Gastroesophageal sphincter (tissue), 4 donors: Measurements from ENCODE around the gene HLA-E. TPM values are rescaled to one million over a fixed set of nuclear protein-coding genes. Genes with fewer than 3 reads are reported as not detected.
"Not testable (repeated sequence)": the region's sequence is repeated elsewhere in the genome, so short reads cannot be mapped to it uniquely, and the experiment has no call there.

Source experiments
- ATAC-seq: fragments of 150-250 bp; one replicate; pipeline ENCODE4 v1.9.1; 2016; ENCODE audit warnings: mild to moderate bottlenecking, moderate library complexity
- H3K27ac ChIP-seq, 4 donors: fragments of 200-600 bp; sonication (generic) in 3 of 4; 1 replicate in 3 of 4; 2 replicates in 1 of 4; pipeline ENCODE4 v1.5.1; 2016 to 2019
- H3K27me3 ChIP-seq: fragments of 200-600 bp; sonication (generic); one replicate; pipeline ENCODE4 v1.5.1; 2019
- H3K36me3 ChIP-seq, 2 donors: fragments of 200-600 bp; sonication (generic); one replicate each; pipeline ENCODE4 v1.5.1; 2019; ENCODE audit warnings: control low read depth in 1 of 2
- H3K4me1 ChIP-seq, 3 donors: fragments of 200-600 bp; sonication (generic); 1 replicate in 2 of 3; 2 replicates in 1 of 3; pipeline ENCODE4 v1.5.1; 2016 to 2019; ENCODE audit warnings: control low read depth in 2 of 3
- H3K4me3 ChIP-seq, 2 donors: fragments of 200-600 bp; sonication (generic); one replicate each; pipeline ENCODE4 v1.5.1; 2019; ENCODE audit warnings: mild to moderate bottlenecking in 1 of 2, moderate library complexity in 1 of 2
- H3K9me3 ChIP-seq, 3 donors: fragments of 200-600 bp; sonication (generic); one replicate each; pipeline ENCODE4 v1.5.1; 2017 to 2019; ENCODE audit warnings: control low read depth in 2 of 3
- EP300 ChIP-seq: sonication (generic); formaldehyde crosslinking; IDR thresholded peaks from one replicate; pipeline ENCODE4 v1.6.1; 2017; ENCODE audit warnings: antibody characterized with exemption, mild to moderate bottlenecking
- POLR2A ChIP-seq, 2 donors: fragments of 450-650 bp; IDR thresholded peaks; one replicate each; pipeline ENCODE4 v1.6.1; 2017; ENCODE audit warnings: antibody characterized with exemption in 2 of 2, mild to moderate bottlenecking in 2 of 2, moderate library complexity in 1 of 2
- POLR2AphosphoS5 ChIP-seq: sonication (generic); formaldehyde crosslinking; IDR thresholded peaks from one replicate; pipeline ENCODE4 v1.6.1; 2017; ENCODE audit warnings: antibody characterized with exemption
- WGBS, 2 donors: methylation state at CpG; one replicate each; pipeline ENCODE4 v1.1.5; 2018; ENCODE audit warnings: low coverage in 1 of 2; 5-methylcytosine and 5-hydroxymethylcytosine counted together
- total RNA-seq, 4 donors: library from RNA; depleted of rRNA; stranded (reverse); fragments of >200 nt; gene quantifications; one replicate each; pipeline ENCODE4 v1.1.0, GENCODE V29; 2016
- TF ChIP-seq, protein P1 (sequence below), 4 experiments: fragments of 200-600 bp in 2 of 4; fragments of 450-650 bp in 2 of 4; sonication (generic) in 1 of 4; IDR thresholded peaks; one replicate each; pipeline ENCODE4 v1.5.1; 2017 to 2019; ENCODE audit warnings: antibody characterized with exemption in 4 of 4, mild to moderate bottlenecking in 2 of 4, moderate library complexity in 2 of 4

Gene HLA-E
- total RNA-seq, 4 donors from 2014 or later, result 259 to 607 (median 482) TPM

DNA sequence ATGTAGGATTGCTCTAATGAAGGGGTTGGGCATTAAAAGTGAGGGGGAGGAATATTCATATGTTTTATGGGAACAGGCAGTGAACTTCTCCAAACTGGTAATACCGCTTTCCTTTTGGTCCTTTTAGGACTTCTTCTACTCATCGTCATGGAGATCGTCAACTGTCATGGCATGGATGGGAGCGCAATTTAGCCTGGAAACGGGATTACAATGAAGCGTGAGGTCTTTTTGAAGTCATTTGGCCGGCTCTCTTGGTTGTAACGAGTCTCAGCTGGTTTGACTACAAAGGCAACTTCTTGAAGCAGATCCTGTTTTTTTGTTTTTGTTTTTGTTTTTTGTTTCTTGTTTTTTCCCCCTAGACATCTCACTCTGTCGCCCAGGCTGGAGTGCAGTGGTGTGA is 1.4 kb upstream of the HLA-E start:
- peaks cover 0 to 36% (median 18%) of the 10 kb centered on the region in 3 donors for H3K4me1 ChIP-seq
- TF ChIP-seq POLR2A (IDR thresholded peaks at IDR 0.05) (no peak), POLR2AphosphoS5 (no peak), EP300 (no peak)
- TF ChIP-seq, protein P1, sequence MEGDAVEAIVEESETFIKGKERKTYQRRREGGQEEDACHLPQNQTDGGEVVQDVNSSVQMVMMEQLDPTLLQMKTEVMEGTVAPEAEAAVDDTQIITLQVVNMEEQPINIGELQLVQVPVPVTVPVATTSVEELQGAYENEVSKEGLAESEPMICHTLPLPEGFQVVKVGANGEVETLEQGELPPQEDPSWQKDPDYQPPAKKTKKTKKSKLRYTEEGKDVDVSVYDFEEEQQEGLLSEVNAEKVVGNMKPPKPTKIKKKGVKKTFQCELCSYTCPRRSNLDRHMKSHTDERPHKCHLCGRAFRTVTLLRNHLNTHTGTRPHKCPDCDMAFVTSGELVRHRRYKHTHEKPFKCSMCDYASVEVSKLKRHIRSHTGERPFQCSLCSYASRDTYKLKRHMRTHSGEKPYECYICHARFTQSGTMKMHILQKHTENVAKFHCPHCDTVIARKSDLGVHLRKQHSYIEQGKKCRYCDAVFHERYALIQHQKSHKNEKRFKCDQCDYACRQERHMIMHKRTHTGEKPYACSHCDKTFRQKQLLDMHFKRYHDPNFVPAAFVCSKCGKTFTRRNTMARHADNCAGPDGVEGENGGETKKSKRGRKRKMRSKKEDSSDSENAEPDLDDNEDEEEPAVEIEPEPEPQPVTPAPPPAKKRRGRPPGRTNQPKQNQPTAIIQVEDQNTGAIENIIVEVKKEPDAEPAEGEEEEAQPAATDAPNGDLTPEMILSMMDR (IDR thresholded peaks at IDR 0.05), result no peak
- H3K9me3 ChIP-seq, result no peaks in the 10 kb centered on the region
- no peak overlapping the region for H3K4me3 ChIP-seq
- H3K36me3 ChIP-seq, result peaks cover 0 to 29% of the 10 kb centered on the region in 2 donors
- no peak overlapping the region for H3K27ac ChIP-seq
- 49 to 61% methylated on average over 5 to 9 of the region's 9 CpGs for WGBS, 2 donors
- ATAC-seq, result no peak
- H3K27me3 ChIP-seq, result peaks cover 10% of the 10 kb centered on the region

DNA sequence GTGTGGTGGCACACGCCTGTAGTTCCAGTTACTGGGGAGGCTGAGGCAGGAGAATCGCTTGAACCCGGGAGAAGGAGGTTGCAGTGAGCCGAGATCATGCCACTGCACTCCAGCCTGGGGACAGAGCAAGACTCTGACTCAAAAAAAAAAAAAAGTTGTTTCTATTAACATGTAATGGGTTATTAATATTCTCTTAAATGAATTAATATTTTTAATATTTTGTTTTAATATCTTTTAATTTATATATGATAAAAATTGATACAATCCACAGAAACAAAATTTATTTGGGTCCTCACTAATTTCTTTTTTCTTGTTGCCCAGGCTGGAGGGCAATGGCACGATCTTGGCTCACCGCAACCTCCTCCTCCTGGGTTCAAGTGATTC is 620 bp upstream of the HLA-E start:
- 86 to 100% methylated on average over 3 to 6 of the region's 6 CpGs for WGBS, 2 donors
- Histone ChIP-seq H3K4me3 (peak overlapping the region in 1 of 2 donors; percentile 80), H3K4me1 (peaks cover 0 to 39% (median 18%) of the 10 kb centered on the region in 3 donors), H3K36me3 (peaks cover 0 to 37% of the 10 kb centered on the region in 2 donors), H3K27ac (peak overlapping the region in 3 of 4 donors; percentile 97 to 99 (median 97))
- H3K27me3 ChIP-seq, ATAC-seq, H3K9me3 ChIP-seq: not testable (repeated sequence)

DNA sequence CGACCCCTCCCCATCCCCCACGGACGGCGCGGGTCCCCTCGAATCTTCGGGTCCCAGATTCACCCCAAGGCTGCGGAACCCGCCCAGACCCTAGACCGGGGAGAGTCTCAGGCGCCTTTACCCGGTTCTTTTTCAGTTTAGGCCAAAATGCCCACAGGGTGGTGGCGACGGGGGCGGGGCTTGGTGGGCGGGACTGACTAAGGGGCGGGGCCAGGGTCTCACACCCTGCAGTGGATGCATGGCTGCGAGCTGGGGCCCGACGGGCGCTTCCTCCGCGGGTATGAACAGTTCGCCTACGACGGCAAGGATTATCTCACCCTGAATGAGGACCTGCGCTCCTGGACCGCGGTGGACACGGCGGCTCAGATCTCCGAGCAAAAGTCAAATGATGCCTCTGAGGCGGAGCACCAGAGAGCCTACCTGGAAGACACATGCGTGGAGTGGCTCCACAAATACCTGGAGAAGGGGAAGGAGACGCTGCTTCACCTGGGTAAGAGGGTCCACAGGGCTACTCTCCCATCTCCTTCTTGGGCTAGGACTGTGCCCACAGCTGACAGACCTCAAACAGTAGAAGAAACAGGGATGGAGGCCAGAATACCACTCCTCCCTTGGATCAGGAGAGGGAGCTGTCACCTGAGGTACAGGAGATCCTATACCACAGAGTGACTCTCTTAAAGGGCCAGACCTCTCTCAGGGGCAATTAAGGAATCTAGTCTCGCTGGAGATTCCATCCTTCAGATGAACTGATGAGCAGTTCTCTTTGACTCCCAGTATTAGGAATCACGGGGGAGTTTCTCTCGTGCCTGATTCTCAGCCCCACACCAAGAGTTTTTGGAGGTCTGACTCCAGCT is 942 bp downstream of the HLA-E start:
- Histone ChIP-seq H3K36me3 (peaks cover 0 to 39% of the 10 kb centered on the region in 2 donors), H3K27ac (peak overlapping the region; percentile 97 to 99 (median 98)), H3K4me3 (peak overlapping the region; percentile 80 to 94), H3K4me1 (peaks cover 0 to 44% (median 18%) of the 10 kb centered on the region in 3 donors), H3K27me3 (no peaks in the 10 kb centered on the region), H3K9me3 (no peaks in the 10 kb centered on the region)
- peak; percentile 58 for ATAC-seq
- TF ChIP-seq POLR2A (IDR thresholded peaks at IDR 0.05) (no peak), EP300 (no peak), POLR2AphosphoS5 (no peak)
- TF ChIP-seq, protein P1 (IDR thresholded peaks at IDR 0.05), result no peak
- 66 to 79% methylated on average over 2 to 3 of the region's 38 CpGs for WGBS, 2 donors

DNA sequence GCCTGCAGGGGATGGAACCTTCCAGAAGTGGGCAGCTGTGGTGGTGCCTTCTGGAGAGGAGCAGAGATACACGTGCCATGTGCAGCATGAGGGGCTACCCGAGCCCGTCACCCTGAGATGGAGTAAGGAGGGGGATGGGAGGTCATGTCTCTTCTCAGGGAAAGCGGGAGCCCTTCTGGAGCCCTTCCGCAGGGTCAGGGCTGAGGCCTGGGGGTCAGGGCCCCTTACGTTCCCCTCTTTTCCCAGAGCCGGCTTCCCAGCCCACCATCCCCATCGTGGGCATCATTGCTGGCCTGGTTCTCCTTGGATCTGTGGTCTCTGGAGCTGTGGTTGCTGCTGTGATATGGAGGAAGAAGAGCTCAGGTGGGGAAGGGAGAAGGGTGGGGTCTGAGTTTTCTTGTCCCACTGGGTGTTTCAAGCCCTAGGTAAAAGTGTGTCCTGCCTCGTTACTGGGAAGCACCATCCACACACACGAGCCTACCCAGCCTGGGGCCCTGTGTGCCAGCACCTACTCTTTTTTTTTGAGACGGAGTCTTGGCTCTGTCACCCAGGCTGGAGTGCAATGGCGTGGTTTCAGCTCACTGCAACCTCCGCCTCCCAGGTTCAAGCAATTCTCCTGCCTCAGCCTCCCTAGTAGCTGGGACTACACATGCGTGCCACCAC is 2.1 kb downstream of the HLA-E start:
- Histone ChIP-seq H3K4me1 (peaks cover 0 to 44% (median 18%) of the 10 kb centered on the region in 3 donors), H3K4me3 (peak overlapping the region in 1 of 2 donors; percentile 80), H3K27ac (peak overlapping the region in 2 of 4 donors; percentile 97 to 99), H3K36me3 (peaks cover 0 to 39% of the 10 kb centered on the region in 2 donors)
- 65 to 82% methylated on average over 5 to 11 of the region's 14 CpGs for WGBS, 2 donors
- not testable (repeated sequence) for ATAC-seq, H3K27me3 ChIP-seq, H3K9me3 ChIP-seq

DNA sequence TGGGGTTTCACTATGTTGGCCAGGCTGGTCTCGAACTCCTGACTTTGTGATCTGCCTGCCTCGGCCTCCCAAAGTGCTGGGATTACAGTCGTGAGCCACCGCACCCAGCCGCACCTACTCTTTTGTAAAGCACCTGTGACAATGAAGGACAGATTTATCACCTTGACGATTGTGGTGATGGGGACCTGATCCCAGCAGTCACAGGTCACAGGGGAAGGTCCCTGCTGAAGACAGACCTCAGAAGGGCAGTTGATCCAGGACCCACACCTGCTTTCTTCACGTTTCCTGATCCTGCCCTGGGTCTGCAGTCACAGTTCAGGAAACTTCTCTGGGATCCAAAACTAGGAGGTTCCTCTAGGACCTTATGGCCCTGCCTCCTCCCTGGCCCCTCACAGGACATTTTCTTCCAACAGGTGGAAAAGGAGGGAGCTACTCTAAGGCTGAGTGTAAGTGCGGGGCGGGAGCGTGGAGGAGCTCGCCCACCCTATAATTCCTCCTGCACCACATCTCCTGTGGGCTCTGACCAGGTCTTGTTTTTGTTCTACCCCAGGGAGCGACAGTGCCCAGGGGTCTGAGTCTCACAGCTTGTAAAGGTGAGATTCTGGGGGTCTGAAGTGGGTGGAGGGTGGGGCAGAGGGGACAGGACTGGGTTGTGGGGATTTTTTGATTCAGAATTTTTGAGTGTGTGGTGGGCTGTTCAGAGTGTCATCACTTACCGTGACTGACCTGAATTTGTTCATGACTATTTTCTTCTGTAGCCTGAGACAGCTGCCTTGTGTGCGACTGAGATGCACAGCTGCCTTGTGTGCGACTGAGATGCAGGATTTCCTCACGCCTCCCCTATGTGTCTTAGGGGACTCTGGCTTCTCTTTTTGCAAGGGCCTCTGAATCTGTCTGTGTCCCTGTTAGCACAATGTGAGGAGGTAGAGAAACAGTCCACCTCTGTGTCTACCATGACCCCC is 3.0 kb downstream of the HLA-E start:
- no peaks in the 10 kb centered on the region for H3K27me3 ChIP-seq
- no peaks in the 10 kb centered on the region for H3K9me3 ChIP-seq
- TF ChIP-seq, protein P1 (IDR thresholded peaks at IDR 0.05), result no peak
- no peak for TF ChIP-seq POLR2A (IDR thresholded peaks at IDR 0.05)
- no peak for TF ChIP-seq POLR2AphosphoS5
- no peak for TF ChIP-seq EP300
- peak overlapping the region in 1 of 4 donors; percentile 99 for H3K27ac ChIP-seq
- peaks cover 0 to 44% (median 18%) of the 10 kb centered on the region in 3 donors for H3K4me1 ChIP-seq
- peaks cover 0 to 39% of the 10 kb centered on the region in 2 donors for H3K36me3 ChIP-seq
- WGBS, 2 donors, result 85 to 88% methylated on average over 5 of the region's 16 CpGs
- peak overlapping the region in 1 of 2 donors; percentile 80 for H3K4me3 ChIP-seq
- no peak for ATAC-seq
